Measurements from ENCODE around the gene CTPS1. TPM values are rescaled to one million over a fixed set of nuclear protein-coding genes. Genes with fewer than 3 reads are reported as not detected.

CTPS1 gene
- total and polyA plus RNA-seq, 2 experiments from 2014 or later, result 31.8 to 93.9 TPM

DNA sequence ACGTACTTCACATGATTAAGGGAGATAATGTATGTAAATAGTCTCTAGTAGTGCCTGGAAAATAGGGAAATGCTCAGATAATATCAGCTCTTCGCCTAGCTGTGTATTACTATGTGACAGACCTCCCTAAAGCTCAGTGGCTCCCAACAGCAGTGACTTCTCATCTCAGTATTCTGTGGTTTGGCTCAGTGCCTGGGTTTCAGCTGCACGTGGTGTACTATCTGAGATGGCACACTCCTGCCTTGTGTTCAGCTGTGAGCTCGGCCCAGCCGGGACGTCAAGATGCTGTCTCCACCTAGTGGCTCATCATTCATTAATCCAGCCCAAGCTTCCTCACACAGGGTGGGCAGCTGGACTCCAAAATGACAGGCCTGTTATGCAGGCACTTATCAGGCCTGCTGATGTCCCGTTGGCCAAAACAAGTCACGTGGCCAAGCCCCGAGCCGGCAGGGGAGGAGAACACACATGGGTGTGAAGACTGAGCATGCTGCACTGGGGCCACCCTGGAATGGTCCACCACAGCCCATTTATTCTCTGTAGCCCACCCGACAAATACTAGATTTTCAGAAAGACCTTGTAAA lies 24.2 kb downstream of the CTPS1 start (continued):
- TF ChIP-seq, protein P1, sequence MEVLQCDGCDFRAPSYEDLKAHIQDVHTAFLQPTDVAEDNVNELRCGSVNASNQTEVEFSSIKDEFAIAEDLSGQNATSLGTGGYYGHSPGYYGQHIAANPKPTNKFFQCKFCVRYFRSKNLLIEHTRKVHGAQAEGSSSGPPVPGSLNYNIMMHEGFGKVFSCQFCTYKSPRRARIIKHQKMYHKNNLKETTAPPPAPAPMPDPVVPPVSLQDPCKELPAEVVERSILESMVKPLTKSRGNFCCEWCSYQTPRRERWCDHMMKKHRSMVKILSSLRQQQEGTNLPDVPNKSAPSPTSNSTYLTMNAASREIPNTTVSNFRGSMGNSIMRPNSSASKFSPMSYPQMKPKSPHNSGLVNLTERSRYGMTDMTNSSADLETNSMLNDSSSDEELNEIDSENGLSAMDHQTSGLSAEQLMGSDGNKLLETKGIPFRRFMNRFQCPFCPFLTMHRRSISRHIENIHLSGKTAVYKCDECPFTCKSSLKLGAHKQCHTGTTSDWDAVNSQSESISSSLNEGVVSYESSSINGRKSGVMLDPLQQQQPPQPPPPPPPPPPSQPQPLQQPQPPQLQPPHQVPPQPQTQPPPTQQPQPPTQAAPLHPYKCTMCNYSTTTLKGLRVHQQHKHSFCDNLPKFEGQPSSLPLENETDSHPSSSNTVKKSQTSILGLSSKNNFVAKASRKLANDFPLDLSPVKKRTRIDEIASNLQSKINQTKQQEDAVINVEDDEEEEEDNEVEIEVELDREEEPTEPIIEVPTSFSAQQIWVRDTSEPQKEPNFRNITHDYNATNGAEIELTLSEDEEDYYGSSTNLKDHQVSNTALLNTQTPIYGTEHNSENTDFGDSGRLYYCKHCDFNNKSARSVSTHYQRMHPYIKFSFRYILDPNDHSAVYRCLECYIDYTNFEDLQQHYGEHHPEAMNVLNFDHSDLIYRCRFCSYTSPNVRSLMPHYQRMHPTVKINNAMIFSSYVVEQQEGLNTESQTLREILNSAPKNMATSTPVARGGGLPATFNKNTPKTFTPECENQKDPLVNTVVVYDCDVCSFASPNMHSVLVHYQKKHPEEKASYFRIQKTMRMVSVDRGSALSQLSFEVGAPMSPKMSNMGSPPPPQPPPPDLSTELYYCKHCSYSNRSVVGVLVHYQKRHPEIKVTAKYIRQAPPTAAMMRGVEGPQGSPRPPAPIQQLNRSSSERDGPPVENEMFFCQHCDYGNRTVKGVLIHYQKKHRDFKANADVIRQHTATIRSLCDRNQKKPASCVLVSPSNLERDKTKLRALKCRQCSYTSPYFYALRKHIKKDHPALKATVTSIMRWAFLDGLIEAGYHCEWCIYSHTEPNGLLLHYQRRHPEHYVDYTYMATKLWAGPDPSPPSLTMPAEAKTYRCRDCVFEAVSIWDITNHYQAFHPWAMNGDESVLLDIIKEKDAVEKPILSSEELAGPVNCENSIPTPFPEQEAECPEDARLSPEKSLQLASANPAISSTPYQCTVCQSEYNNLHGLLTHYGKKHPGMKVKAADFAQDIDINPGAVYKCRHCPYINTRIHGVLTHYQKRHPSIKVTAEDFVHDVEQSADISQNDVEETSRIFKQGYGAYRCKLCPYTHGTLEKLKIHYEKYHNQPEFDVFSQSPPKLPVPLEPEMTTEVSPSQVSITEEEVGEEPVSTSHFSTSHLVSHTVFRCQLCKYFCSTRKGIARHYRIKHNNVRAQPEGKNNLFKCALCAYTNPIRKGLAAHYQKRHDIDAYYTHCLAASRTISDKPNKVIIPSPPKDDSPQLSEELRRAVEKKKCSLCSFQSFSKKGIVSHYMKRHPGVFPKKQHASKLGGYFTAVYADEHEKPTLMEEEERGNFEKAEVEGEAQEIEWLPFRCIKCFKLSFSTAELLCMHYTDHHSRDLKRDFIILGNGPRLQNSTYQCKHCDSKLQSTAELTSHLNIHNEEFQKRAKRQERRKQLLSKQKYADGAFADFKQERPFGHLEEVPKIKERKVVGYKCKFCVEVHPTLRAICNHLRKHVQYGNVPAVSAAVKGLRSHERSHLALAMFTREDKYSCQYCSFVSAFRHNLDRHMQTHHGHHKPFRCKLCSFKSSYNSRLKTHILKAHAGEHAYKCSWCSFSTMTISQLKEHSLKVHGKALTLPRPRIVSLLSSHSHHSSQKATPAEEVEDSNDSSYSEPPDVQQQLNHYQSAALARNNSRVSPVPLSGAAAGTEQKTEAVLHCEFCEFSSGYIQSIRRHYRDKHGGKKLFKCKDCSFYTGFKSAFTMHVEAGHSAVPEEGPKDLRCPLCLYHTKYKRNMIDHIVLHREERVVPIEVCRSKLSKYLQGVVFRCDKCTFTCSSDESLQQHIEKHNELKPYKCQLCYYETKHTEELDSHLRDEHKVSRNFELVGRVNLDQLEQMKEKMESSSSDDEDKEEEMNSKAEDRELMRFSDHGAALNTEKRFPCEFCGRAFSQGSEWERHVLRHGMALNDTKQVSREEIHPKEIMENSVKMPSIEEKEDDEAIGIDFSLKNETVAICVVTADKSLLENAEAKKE (CRISPR knock-in tag; IDR thresholded peaks at IDR 0.05), result no peak
- TF ChIP-seq, protein P2, sequence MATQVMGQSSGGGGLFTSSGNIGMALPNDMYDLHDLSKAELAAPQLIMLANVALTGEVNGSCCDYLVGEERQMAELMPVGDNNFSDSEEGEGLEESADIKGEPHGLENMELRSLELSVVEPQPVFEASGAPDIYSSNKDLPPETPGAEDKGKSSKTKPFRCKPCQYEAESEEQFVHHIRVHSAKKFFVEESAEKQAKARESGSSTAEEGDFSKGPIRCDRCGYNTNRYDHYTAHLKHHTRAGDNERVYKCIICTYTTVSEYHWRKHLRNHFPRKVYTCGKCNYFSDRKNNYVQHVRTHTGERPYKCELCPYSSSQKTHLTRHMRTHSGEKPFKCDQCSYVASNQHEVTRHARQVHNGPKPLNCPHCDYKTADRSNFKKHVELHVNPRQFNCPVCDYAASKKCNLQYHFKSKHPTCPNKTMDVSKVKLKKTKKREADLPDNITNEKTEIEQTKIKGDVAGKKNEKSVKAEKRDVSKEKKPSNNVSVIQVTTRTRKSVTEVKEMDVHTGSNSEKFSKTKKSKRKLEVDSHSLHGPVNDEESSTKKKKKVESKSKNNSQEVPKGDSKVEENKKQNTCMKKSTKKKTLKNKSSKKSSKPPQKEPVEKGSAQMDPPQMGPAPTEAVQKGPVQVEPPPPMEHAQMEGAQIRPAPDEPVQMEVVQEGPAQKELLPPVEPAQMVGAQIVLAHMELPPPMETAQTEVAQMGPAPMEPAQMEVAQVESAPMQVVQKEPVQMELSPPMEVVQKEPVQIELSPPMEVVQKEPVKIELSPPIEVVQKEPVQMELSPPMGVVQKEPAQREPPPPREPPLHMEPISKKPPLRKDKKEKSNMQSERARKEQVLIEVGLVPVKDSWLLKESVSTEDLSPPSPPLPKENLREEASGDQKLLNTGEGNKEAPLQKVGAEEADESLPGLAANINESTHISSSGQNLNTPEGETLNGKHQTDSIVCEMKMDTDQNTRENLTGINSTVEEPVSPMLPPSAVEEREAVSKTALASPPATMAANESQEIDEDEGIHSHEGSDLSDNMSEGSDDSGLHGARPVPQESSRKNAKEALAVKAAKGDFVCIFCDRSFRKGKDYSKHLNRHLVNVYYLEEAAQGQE (IDR thresholded peaks at IDR 0.05; ENCODE audit: unreplicated experiment), result no peak

DNA sequence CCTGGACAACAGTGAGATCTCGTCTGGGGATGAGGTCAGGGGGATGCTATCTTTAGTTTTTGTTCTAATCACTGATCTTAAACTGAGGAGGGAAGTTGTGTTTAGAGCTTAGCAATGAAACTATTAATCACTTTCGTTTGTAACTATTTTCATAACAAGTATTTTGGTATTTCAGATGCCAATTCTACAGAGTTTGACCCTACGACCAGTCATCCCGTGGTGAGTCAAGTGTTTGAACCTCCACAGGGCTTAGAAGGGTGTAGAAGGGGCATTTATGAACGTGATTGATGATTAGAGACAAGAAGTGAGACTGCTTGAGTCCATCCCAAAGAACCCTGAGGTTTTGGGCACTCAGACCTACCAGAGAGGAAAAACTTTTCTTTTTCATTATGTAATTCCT lies 26.4 kb downstream of the CTPS1 start:
- Histone ChIP-seq H3K4me2 (no peak overlapping the region), H3K27me3 (ENCODE audit: insufficient read depth) (no peaks in the 10 kb centered on the region), H2AFZ (no peak overlapping the region), H3K36me3 (ENCODE audit: insufficient read depth) (peaks cover 72% of the 10 kb centered on the region), H3F3A (replicated peaks; ENCODE audit: low read depth) (no peaks in the 10 kb centered on the region), H3K9me2 (ENCODE audit: insufficient read depth) (no peaks in the 10 kb centered on the region), H4K20me1 (replicated peaks; ENCODE audit: insufficient read depth) (peaks cover 24% of the 10 kb centered on the region), H3K27ac (ENCODE audit: low read depth) (no peak overlapping the region), H3K4me1 (ENCODE audit: insufficient read depth) (no peaks in the 10 kb centered on the region), H3K4me3 (no peak overlapping the region), H3K79me2 (replicated peaks; ENCODE audit: insufficient read depth) (no peaks in the 10 kb centered on the region; the same call in 1 of the 2 replicates)
- no peak overlapping the region for H3K27ac Mint-ChIP-seq
- H3K27me3 Mint-ChIP-seq (ENCODE audit: insufficient read depth, low read depth, poor library complexity), result no peaks in the 10 kb centered on the region
- DNase-seq (ENCODE audit: low spot score) (no peak), ATAC-seq (no peak)
- peaks cover 100% of the 10 kb centered on the region for H3K36me3 Mint-ChIP-seq (ENCODE audit: low read depth)
- H3K9me3 Mint-ChIP-seq, result no peaks in the 10 kb centered on the region; the same call in 2 of the 3 replicates
- H3K4me3 Mint-ChIP-seq, result no peak overlapping the region
- H3K4me1 Mint-ChIP-seq, result no peaks in the 10 kb centered on the region
- no peak for TF ChIP-seq ZNF331 (CRISPR knock-in tag; IDR thresholded peaks at IDR 0.05; ENCODE audit: low read depth)
- TF ChIP-seq STAT1 (IDR thresholded peaks at IDR 0.05; ENCODE audit: unreplicated experiment), result no peak
- no peak for TF ChIP-seq POLR2AphosphoS5 (IDR thresholded peaks at IDR 0.05; ENCODE audit: low read depth)
- TF ChIP-seq, protein P2 (IDR thresholded peaks at IDR 0.05; ENCODE audit: unreplicated experiment), result no peak
- TF ChIP-seq EZH2 (IDR thresholded peaks at IDR 0.05; ENCODE audit: low read depth, unreplicated experiment), result no peak
